IPS-15b (cell line): ENCODE measurements around the gene FAM162A.
"Not testable (repeated sequence)": the region's sequence is repeated elsewhere in the genome, so short reads cannot be mapped to it uniquely, and the experiment has no call there.

ENCODE experiments used
- H3K27me3 ChIP-seq: one replicate; pipeline ENCODE4 v1.6.1; 2013; ENCODE audit warnings: low read length; ENCODE audit not compliant: control insufficient read depth, insufficient read depth
- H3K36me3 ChIP-seq: one replicate; pipeline ENCODE4 v1.6.1; 2013; ENCODE audit warnings: low read length; ENCODE audit not compliant: control insufficient read depth, insufficient read depth
- H3K4me1 ChIP-seq: one replicate; pipeline ENCODE4 v1.6.1; 2013; ENCODE audit warnings: mild to moderate bottlenecking, low read length; ENCODE audit not compliant: control insufficient read depth, insufficient read depth
- H3K4me3 ChIP-seq: one replicate; pipeline ENCODE4 v1.5.1; 2013; ENCODE audit warnings: low read depth, low read length
- H3K9ac ChIP-seq: one replicate; pipeline ENCODE4 v1.6.1; 2013; ENCODE audit warnings: low read depth, mild to moderate bottlenecking, low read length
- H3K9me3 ChIP-seq: one replicate; pipeline ENCODE4 v1.6.1; 2013; ENCODE audit warnings: mild to moderate bottlenecking, low read length; ENCODE audit not compliant: control insufficient read depth, insufficient read depth

The FAM162A gene

DNA sequence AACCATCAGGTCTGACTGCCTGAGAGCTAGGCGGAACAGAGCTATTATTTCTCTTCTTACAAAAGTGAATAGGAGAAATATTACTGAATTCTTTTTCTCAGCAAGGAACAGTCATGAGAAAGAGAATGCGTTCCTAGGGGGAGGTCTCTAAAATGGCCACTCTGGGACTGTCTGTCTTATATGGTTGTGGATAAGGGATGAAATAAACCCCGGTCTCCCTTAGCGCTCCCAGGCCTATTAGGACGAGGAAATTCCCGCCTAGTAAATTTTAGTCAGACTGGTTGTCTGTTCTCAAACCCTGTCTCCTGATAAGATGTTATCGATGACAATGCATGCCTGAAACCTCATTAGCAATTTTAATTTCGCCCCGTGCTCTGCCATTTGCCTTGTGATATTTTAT, 52.0 kb downstream of the FAM162A start:
- H3K4me3 ChIP-seq, result no peak overlapping the region
- no peaks in the 10 kb centered on the region for H3K4me1 ChIP-seq
- no peak overlapping the region for H3K9ac ChIP-seq
- H3K36me3 ChIP-seq, result peaks cover 14% of the 10 kb centered on the region
- no peaks in the 10 kb centered on the region for H3K27me3 ChIP-seq
- no peaks in the 10 kb centered on the region for H3K9me3 ChIP-seq

DNA sequence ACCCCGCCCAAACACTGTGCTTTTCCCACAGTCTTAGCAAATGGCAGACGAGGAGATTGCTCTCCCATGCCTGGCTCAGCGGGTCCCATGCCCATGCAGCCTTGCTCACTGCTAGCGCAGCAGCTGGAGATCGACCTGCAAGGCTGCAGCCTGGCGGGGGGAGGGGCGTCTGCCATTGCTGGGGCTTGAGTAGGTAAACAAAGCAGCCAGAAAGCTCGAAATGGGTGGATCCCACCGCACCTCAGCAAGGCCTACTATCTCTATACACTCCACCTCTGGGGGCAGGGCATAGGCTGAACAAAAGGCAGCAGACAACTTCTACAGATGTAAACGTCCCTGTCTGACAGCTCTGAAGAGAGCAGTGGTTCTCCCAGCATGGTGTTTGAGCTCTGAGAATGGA, 59.1 kb downstream of the FAM162A start:
- H3K9ac ChIP-seq, result no peak overlapping the region
- no peaks in the 10 kb centered on the region for H3K27me3 ChIP-seq
- no peaks in the 10 kb centered on the region for H3K9me3 ChIP-seq
- peaks cover 10% of the 10 kb centered on the region for H3K4me1 ChIP-seq
- peak overlapping the region; percentile 45 for H3K4me3 ChIP-seq
- peaks cover under 1% of the 10 kb centered on the region for H3K36me3 ChIP-seq

DNA sequence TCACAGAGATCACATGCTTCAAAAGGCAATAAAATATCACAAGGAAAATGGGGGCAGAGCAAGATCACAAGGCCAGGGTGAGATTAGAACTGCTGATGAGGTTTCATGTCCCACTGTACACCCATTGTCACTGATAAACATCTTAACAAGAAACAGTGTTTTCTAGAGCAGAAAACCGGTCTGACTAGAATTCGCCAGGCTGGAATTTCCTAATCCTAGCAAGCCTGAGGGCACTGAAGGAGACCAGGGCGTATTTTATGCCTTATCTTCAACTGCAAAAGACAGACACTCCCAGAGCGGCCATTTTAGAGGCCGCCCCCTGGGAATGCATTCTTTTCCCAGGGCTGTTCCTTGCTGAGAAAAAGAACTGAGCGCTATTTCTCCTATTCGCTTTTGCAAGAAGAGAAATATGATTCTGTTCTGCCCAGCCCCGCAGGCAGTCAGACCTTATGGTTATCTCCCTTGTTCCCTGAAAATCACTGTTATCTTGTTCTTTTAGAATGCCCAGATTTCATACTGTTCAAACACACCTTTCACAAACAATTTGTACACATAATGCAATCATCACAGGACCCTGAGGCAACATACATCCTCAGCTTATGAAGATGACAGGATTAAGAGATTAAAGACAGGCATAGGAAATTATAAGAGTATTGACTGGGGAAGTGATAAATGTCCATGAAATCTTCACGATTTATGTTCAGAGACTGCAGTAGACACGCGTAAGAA, 59.9 kb downstream of the FAM162A start:
- H3K4me3 ChIP-seq, result peak overlapping the region; percentile 45
- H3K9ac ChIP-seq, H3K36me3 ChIP-seq, H3K27me3 ChIP-seq, H3K9me3 ChIP-seq: not testable (repeated sequence)
- peaks cover 10% of the 10 kb centered on the region for H3K4me1 ChIP-seq

DNA sequence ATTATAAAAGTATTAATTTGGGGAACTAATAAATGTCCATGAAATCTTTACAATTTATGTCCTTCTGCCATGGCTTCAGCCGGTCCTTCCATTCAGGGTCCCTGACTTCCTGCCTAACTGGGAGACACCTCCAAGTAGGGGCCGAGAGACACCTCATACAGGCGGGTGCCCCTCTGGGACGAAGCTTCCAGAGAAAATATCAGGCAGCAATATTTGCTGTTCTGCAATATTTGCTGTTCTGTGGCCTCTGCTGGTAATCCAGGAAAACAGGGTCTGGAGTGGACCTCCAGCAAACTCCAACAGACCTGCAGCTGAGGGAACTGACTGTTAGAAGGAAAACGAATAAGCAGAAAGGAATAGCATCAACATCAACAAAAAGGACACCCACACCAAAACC, 60.5 kb downstream of the FAM162A start:
- not testable (repeated sequence) for H3K9ac ChIP-seq, H3K9me3 ChIP-seq, H3K4me3 ChIP-seq, H3K36me3 ChIP-seq, H3K27me3 ChIP-seq
- H3K4me1 ChIP-seq, result peaks cover 10% of the 10 kb centered on the region

DNA sequence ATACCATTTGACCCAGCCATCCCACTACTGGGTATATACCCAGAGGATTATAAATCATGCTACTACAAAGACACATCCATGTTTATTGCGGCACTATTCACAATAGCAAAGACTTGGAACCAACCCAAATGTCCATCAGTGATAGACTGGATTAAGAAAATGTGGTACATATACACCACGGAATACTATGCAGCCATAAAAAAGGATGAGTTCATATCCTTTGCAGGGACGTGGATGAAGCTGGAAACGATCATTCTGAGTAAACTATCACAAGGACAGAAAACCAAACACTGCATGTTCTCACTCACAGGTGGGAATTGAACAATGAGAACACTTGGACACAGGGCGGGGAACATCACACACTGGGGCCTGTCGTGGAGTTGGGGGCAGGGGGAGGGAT, 64.2 kb downstream of the FAM162A start:
- not testable (repeated sequence) for H3K4me1 ChIP-seq, H3K9me3 ChIP-seq, H3K36me3 ChIP-seq

DNA sequence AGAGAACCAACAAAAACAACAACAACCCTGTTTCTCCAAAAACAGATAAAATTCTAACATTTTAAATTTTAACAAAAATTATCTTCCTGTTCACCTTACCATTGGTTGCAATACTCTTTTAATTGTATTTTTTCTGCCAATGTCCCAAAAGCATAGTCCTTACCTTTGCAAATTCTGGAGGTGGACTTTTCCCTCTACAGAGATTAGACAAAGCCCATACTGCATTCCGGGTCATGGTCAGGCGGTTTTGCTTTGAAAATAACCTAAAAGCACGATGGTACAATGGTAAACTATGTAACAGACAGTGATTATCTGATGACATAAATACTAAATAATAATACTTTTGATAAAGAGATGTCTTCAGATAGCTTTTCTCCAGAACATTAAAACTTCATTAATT, 67.4 kb downstream of the FAM162A start:
- Histone ChIP-seq H3K27me3 (no peaks in the 10 kb centered on the region), H3K9me3 (no peaks in the 10 kb centered on the region), H3K4me1 (no peaks in the 10 kb centered on the region), H3K9ac (no peak overlapping the region), H3K36me3 (peaks cover 9% of the 10 kb centered on the region), H3K4me3 (no peak overlapping the region)

More for the DNA sequence above, 64.2 kb downstream of the FAM162A start:
- H3K4me3 ChIP-seq, H3K9ac ChIP-seq, H3K27me3 ChIP-seq: not testable (repeated sequence)

DNA sequence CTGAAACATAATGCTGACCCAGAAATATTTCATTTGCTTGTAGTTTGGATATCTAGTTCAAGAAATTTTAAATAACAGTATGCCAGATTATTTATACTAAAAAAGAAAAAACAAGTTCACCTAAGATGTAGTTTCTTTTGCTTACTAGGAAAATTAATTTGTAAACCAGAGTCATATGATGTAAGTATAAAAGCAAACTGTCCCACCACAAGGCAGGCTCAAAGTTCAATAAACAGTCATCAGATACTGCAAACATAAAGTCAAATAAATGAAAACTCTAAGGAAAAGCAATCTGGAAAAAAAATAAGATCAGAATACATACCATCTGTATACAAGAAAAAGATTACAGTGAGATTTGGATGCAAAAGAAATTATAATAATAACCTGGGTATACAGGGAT, 72.1 kb downstream of the FAM162A start:
- H3K4me1 ChIP-seq, result no peaks in the 10 kb centered on the region
- H3K9me3 ChIP-seq, result no peaks in the 10 kb centered on the region
- no peak overlapping the region for H3K4me3 ChIP-seq
- no peak overlapping the region for H3K9ac ChIP-seq
- peaks cover 16% of the 10 kb centered on the region for H3K36me3 ChIP-seq
- no peaks in the 10 kb centered on the region for H3K27me3 ChIP-seq

DNA sequence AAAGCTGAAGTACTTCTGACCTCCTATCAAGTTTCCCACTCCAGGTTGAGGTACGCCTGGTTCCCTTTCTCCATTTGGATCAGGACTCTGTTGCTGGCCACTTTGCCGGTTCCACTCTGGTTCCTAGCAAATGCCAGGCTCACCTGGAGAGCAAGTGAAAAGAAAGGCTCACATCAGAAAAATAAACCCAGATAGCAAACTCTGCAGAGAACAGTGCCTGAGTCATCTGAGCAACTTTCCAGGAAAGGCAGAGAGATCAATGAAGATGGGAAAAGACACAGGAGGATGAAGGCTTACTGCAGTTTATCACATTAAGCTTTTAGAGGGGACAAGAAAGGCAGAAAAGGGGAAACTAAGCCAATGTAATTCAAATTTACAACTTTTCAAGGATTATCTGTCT, 73.7 kb downstream of the FAM162A start:
- Histone ChIP-seq H3K4me3 (no peak overlapping the region), H3K27me3 (no peaks in the 10 kb centered on the region), H3K9me3 (no peaks in the 10 kb centered on the region), H3K4me1 (no peaks in the 10 kb centered on the region), H3K36me3 (peaks cover 12% of the 10 kb centered on the region), H3K9ac (no peak overlapping the region)

DNA sequence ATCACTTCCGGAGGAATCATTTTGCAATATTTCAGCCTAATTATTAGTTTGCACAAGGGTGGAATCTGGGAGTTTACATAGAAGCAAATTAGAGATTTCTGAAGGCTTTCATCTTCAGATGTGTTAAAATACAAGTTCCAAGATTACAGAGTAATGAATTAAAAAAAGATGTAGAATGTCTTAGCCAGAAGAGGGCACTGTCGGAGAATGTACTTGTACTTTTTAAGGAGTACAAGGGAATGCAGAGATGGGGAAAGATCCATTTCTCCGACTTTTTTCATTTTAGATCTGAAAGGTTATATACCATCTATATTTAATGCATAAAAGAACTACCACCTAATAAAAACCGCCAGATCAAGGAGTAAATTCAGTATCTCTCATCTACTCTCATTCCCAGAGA, 75.0 kb downstream of the FAM162A start:
- no peak overlapping the region for H3K9ac ChIP-seq
- H3K9me3 ChIP-seq, result no peaks in the 10 kb centered on the region
- H3K36me3 ChIP-seq, result peaks cover 12% of the 10 kb centered on the region
- no peak overlapping the region for H3K4me3 ChIP-seq
- no peaks in the 10 kb centered on the region for H3K4me1 ChIP-seq
- no peaks in the 10 kb centered on the region for H3K27me3 ChIP-seq

DNA sequence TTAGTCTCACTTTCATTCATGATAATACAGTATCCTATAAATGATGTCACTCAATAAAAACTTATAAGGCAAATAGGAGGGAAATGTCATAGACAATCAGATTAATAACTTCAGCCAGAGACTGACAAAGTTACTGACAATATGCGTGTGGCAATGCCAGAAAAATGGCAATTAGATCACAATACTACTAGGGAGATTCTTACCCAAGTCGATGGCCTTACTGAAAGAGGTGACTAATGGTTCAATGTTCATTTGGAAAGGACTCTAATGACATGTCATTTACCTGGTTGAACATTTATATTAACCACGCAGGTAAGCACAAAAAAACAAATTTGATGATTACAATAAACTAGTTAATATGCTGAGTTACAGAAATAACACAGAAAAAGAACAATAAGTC, 77.8 kb downstream of the FAM162A start:
- no peaks in the 10 kb centered on the region for H3K4me1 ChIP-seq
- no peaks in the 10 kb centered on the region for H3K27me3 ChIP-seq
- no peak overlapping the region for H3K9ac ChIP-seq
- no peaks in the 10 kb centered on the region for H3K9me3 ChIP-seq
- no peak overlapping the region for H3K4me3 ChIP-seq
- H3K36me3 ChIP-seq, result peaks cover 9% of the 10 kb centered on the region
